Hindlimb muscle (tissue), 1 donor: ENCODE data around the gene ELAPOR1. TPM values are rescaled to one million over a fixed set of nuclear protein-coding genes. Genes with fewer than 3 reads are reported as not detected.
"Not testable (repeated sequence)": the region's sequence is repeated elsewhere in the genome, so short reads cannot be mapped to it uniquely, and the experiment has no call there.

Experiments
- DNase-seq: peaks from one replicate; pipeline ENCODE4 v3.0.0-alpha.2; 2013
- polyA plus RNA-seq: library from polyadenylated mRNA; unstranded; fragments of 120-200 nt; gene quantifications from one replicate; pipeline ENCODE4 v1.2.1, GENCODE V29; 2013; ENCODE audit not compliant: insufficient read length

ELAPOR1 gene
- polyA plus RNA-seq, 1 donor, result 0.27 TPM

GRCh38 chr1:109137958-109138357 lies 24.0 kb downstream of the ELAPOR1 start:
- no peak for DNase-seq

- no peak for DNase-seq
Observed at GRCh38 chr1:109138358-109138757, 24.4 kb downstream of the ELAPOR1 start.

- DNase-seq, result no peak
Observed at GRCh38 chr1:109140392-109140791, 26.5 kb downstream of the ELAPOR1 start.

GRCh38 chr1:109142260-109142659 lies 28.3 kb downstream of the ELAPOR1 start:
- DNase-seq, result no peak

GRCh38 chr1:109142725-109143124 lies 28.8 kb downstream of the ELAPOR1 start:
- not testable (repeated sequence) for DNase-seq

- no peak for DNase-seq
Observed at GRCh38 chr1:109148987-109149561, 35.2 kb downstream of the ELAPOR1 start.

GRCh38 chr1:109149874-109150601 lies 36.1 kb downstream of the ELAPOR1 start:
- DNase-seq, result no peak

- DNase-seq, result no peak
Observed at GRCh38 chr1:109151146-109151990, 37.5 kb downstream of the ELAPOR1 start.

GRCh38 chr1:109152196-109152595 lies 38.3 kb downstream of the ELAPOR1 start:
- no peak for DNase-seq

GRCh38 chr1:109156916-109157385 lies 43.0 kb downstream of the ELAPOR1 start:
- DNase-seq, result no peak

GRCh38 chr1:109158433-109158832 lies 44.5 kb downstream of the ELAPOR1 start:
- no peak for DNase-seq

GRCh38 chr1:109159326-109159725 lies 45.4 kb downstream of the ELAPOR1 start:
- no peak for DNase-seq

GRCh38 chr1:109160071-109160840 lies 46.3 kb downstream of the ELAPOR1 start:
- DNase-seq, result no peak

- peak; percentile 44 for DNase-seq
Observed at GRCh38 chr1:109161858-109162606, 48.1 kb downstream of the ELAPOR1 start.

- no peak for DNase-seq
Observed at GRCh38 chr1:109162626-109163025, 48.7 kb downstream of the ELAPOR1 start.

GRCh38 chr1:109163551-109163950 lies 49.6 kb downstream of the ELAPOR1 start:
- DNase-seq, result no peak

Other genes starting within 250 kb of the ELAPOR1 start
- 27.9 TPM for gene GPSM2, start 237.1 kb upstream of the ELAPOR1 start, polyA plus RNA-seq
- gene CLCC1, start 150.6 kb upstream of the ELAPOR1 start, polyA plus RNA-seq, result 34.0 TPM
- gene WDR47, start 72.0 kb upstream of the ELAPOR1 start, polyA plus RNA-seq, result 10.8 TPM
- 34.1 TPM for gene TAF13, start 38.1 kb upstream of the ELAPOR1 start, polyA plus RNA-seq
- gene TMEM167B, start 23.4 kb upstream of the ELAPOR1 start, polyA plus RNA-seq, result 39.5 TPM
- 83.1 TPM for gene SARS1, start 99.8 kb downstream of the ELAPOR1 start, polyA plus RNA-seq
- 4.1 TPM for gene CELSR2, start 135.4 kb downstream of the ELAPOR1 start, polyA plus RNA-seq
- gene PSRC1, start 169.0 kb downstream of the ELAPOR1 start, polyA plus RNA-seq, result 11.1 TPM
- 0.94 TPM for gene MYBPHL, start 192.9 kb downstream of the ELAPOR1 start, polyA plus RNA-seq